ENCODE results near the gene SKIC8. TPM values are rescaled to one million over a fixed set of nuclear protein-coding genes. Genes with fewer than 3 reads are reported as not detected.

The SKIC8 gene
- total RNA-seq, 2 donors from 2014 or later: 46.3 to 55.4 TPM

- H3K27ac ChIP-seq (ENCODE audit: low read depth, low read length): no peak overlapping the region
- Mint-ChIP-seq H3K27ac (no peak overlapping the region), H3K4me1 (no peaks in the 10 kb centered on the region), H3K9me3 (no peaks in the 10 kb centered on the region), H3K4me3 (no peak overlapping the region), H3K27me3 (ENCODE audit: insufficient read depth) (no peaks in the 10 kb centered on the region), H3K36me3 (ENCODE audit: low read depth) (peaks cover 38% of the 10 kb centered on the region)
- no peak overlapping the region for H3K9ac ChIP-seq (ENCODE audit: extremely low read depth, low read length, poor library complexity, severe bottlenecking)
- peaks cover 75% of the 10 kb centered on the region for H3K36me3 ChIP-seq (ENCODE audit: control insufficient read depth, insufficient read depth, low read length)
- DNase-seq: peak; percentile 63
- 74 to 89% methylated on average over 4 of the region's 4 CpGs for WGBS, 2 experiments (ENCODE audit: insufficient coverage in 1 of 2, insufficient read length in 1 of 2)
- no peaks in the 10 kb centered on the region for H3K9me3 ChIP-seq (ENCODE audit: control insufficient read depth, low read length)
- H3K4me1 ChIP-seq (ENCODE audit: control insufficient read depth, insufficient read depth, low read length): no peaks in the 10 kb centered on the region
- no peak overlapping the region for H3K4me3 ChIP-seq (ENCODE audit: low read length)
- H3K27me3 ChIP-seq (ENCODE audit: control insufficient read depth, insufficient read depth, low read length, poor library complexity, severe bottlenecking): no peaks in the 10 kb centered on the region
- TF ChIP-seq, protein P1, sequence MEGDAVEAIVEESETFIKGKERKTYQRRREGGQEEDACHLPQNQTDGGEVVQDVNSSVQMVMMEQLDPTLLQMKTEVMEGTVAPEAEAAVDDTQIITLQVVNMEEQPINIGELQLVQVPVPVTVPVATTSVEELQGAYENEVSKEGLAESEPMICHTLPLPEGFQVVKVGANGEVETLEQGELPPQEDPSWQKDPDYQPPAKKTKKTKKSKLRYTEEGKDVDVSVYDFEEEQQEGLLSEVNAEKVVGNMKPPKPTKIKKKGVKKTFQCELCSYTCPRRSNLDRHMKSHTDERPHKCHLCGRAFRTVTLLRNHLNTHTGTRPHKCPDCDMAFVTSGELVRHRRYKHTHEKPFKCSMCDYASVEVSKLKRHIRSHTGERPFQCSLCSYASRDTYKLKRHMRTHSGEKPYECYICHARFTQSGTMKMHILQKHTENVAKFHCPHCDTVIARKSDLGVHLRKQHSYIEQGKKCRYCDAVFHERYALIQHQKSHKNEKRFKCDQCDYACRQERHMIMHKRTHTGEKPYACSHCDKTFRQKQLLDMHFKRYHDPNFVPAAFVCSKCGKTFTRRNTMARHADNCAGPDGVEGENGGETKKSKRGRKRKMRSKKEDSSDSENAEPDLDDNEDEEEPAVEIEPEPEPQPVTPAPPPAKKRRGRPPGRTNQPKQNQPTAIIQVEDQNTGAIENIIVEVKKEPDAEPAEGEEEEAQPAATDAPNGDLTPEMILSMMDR (conservative IDR thresholded peaks at IDR 0.05): peak; percentile 68
Measured at GRCh38 chr15:78284758-78285157, 14.7 kb downstream of the SKIC8 start.

DNA sequence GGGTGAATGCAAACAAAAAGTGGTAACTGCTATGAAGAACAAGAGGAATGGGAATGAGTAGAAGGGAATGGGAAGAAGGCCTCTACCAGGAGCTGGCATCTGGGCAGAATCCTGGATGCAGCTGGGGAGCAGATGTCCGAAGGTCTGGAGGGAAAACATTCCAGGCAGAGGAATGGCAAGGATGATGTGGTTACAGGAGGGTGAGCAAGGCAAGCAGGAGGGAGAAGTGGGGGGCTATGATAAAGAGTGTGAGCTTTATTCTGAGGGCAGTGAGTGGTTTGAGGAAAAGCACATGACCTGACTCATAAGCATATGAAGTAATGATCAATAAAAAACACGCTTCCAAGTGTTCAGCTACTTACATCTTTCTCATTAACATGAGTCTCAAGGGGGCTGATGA lies 17.1 kb downstream of the SKIC8 start:
- H3K4me3 ChIP-seq (ENCODE audit: low read length): no peak overlapping the region
- no peak for DNase-seq
- TF ChIP-seq, protein P1 (conservative IDR thresholded peaks at IDR 0.05): no peak
- Mint-ChIP-seq H3K9me3 (no peaks in the 10 kb centered on the region), H3K4me3 (no peak overlapping the region), H3K36me3 (ENCODE audit: low read depth) (peaks cover 39% of the 10 kb centered on the region), H3K27ac (no peak overlapping the region), H3K27me3 (ENCODE audit: insufficient read depth) (no peaks in the 10 kb centered on the region), H3K4me1 (no peaks in the 10 kb centered on the region)
- no peak overlapping the region for H3K9ac ChIP-seq (ENCODE audit: extremely low read depth, low read length, poor library complexity, severe bottlenecking)
- no peaks in the 10 kb centered on the region for H3K9me3 ChIP-seq (ENCODE audit: control insufficient read depth, low read length)
- no peaks in the 10 kb centered on the region for H3K27me3 ChIP-seq (ENCODE audit: control insufficient read depth, insufficient read depth, low read length, poor library complexity, severe bottlenecking)
- WGBS, 2 experiments (ENCODE audit: insufficient coverage in 1 of 2, insufficient read length in 1 of 2): 95 to 100% methylated on average over 2 of the region's 2 CpGs
- H3K36me3 ChIP-seq (ENCODE audit: control insufficient read depth, insufficient read depth, low read length): peaks cover 51% of the 10 kb centered on the region
- no peak overlapping the region for H3K27ac ChIP-seq (ENCODE audit: low read depth, low read length)
- no peaks in the 10 kb centered on the region for H3K4me1 ChIP-seq (ENCODE audit: control insufficient read depth, insufficient read depth, low read length)

- H3K4me3 Mint-ChIP-seq: no peak overlapping the region
- H3K9me3 Mint-ChIP-seq: no peaks in the 10 kb centered on the region
- no peaks in the 10 kb centered on the region for H3K27me3 Mint-ChIP-seq (ENCODE audit: insufficient read depth)
- peaks cover 33% of the 10 kb centered on the region for H3K36me3 ChIP-seq (ENCODE audit: control insufficient read depth, insufficient read depth, low read length)
- no peaks in the 10 kb centered on the region for H3K27me3 ChIP-seq (ENCODE audit: control insufficient read depth, insufficient read depth, low read length, poor library complexity, severe bottlenecking)
- no peak overlapping the region for H3K27ac Mint-ChIP-seq
- H3K9me3 ChIP-seq (ENCODE audit: control insufficient read depth, low read length): no peaks in the 10 kb centered on the region
- H3K36me3 Mint-ChIP-seq (ENCODE audit: low read depth): peaks cover 29% of the 10 kb centered on the region
- no peak overlapping the region for H3K9ac ChIP-seq (ENCODE audit: extremely low read depth, low read length, poor library complexity, severe bottlenecking)
- no peak overlapping the region for H3K4me3 ChIP-seq (ENCODE audit: low read length)
- H3K4me1 Mint-ChIP-seq: no peaks in the 10 kb centered on the region
- 89 to 97% methylated on average over 13 of the region's 13 CpGs for WGBS, 2 experiments (ENCODE audit: insufficient coverage in 1 of 2, insufficient read length in 1 of 2)
- H3K27ac ChIP-seq (ENCODE audit: low read depth, low read length): no peak overlapping the region
- DNase-seq: no peak
- TF ChIP-seq, protein P1 (conservative IDR thresholded peaks at IDR 0.05): no peak
- H3K4me1 ChIP-seq (ENCODE audit: control insufficient read depth, insufficient read depth, low read length): no peaks in the 10 kb centered on the region
Measured at GRCh38 chr15:78280319-78281072, 18.9 kb downstream of the SKIC8 start.
